ENCODE measurements around the gene ADAMTS2. TPM values are rescaled to one million over a fixed set of nuclear protein-coding genes. Genes with fewer than 3 reads are reported as not detected.

Gene ADAMTS2
- total and polyA plus RNA-seq, 2 of the 8 experiments (the other 6 are each of a cell fraction or from before 2014, with no cell fraction given), result 6.6 to 7.3 TPM

GRCh38 chr5:179346875-179347274 lies 1.6 kb upstream of the ADAMTS2 start:
- peaks cover 23% of the 10 kb centered on the region for H3K23me2 ChIP-seq (ENCODE audit: low read depth, low read length)
- H3K4ac ChIP-seq (replicated peaks; ENCODE audit: insufficient read length, low read depth, low read length), result no peak overlapping the region
- no peak overlapping the region for H2BK15ac ChIP-seq (ENCODE audit: low read length)
- peaks cover 11 to 54% (median 44%) of the 10 kb centered on the region in 4 experiments for H3K27me3 ChIP-seq (replicated peaks in 1 of 4; ENCODE audit: control insufficient read depth in 3 of 4, extremely low read depth in 1 of 4, insufficient read depth in 3 of 4, low read length in 3 of 4)
- no peak overlapping the region for H3K18ac ChIP-seq (ENCODE audit: extremely low read depth, low read length)
- TF ChIP-seq USF2 (IDR thresholded peaks at IDR 0.05; ENCODE audit: low read length), result no peak
- no peak overlapping the region for H4K8ac ChIP-seq (ENCODE audit: extremely low read depth, insufficient read depth, low read length)
- H2AFZ ChIP-seq (ENCODE audit: low read length), result no peak overlapping the region
- H2BK12ac ChIP-seq (ENCODE audit: low read depth, low read length), result no peak overlapping the region
- H3K14ac ChIP-seq (ENCODE audit: insufficient read length), result no peak overlapping the region
- no peaks in the 10 kb centered on the region for H3K36me3 ChIP-seq (ENCODE audit: control insufficient read depth in 2 of 4, insufficient read depth in 4 of 4, low read length in 3 of 4)
- FAIRE-seq (no peak), DNase-seq (ENCODE audit: low read depth in 1 of 2, low spot score in 2 of 2) (no peak)
- H3K23ac ChIP-seq (ENCODE audit: insufficient read length), result no peak overlapping the region
- H2BK120ac ChIP-seq (replicated peaks; ENCODE audit: low read depth, low read length), result no peak overlapping the region
- H3K4me3 ChIP-seq (ENCODE audit: extremely low read depth in 1 of 4, insufficient read depth in 2 of 4, low read depth in 3 of 4, low read length in 4 of 4), result no peak overlapping the region
- 85% methylated on average over 8 of the region's 8 CpGs; no CpG with 5 or more reads in 1 of the 2 experiments for WGBS, 2 experiments (ENCODE audit: extremely low coverage in 1 of 2, insufficient coverage in 1 of 2, insufficient read length in 1 of 2, insufficient replicate concordance in 2 of 2, low coverage in 1 of 2, low lambda C conversion rate in 2 of 2, missing lambda C conversion rate in 1 of 2)
- H3K56ac ChIP-seq (replicated peaks; ENCODE audit: insufficient read length, low read depth, low read length), result no peak overlapping the region
- H3K79me2 ChIP-seq (ENCODE audit: control insufficient read depth in 1 of 2, insufficient read depth in 2 of 2, low read length in 2 of 2), result no peaks in the 10 kb centered on the region
- no peak overlapping the region for H4K5ac ChIP-seq (ENCODE audit: insufficient read length, low read depth, low read length)
- H3K9ac ChIP-seq (replicated peaks in 1 of 4; ENCODE audit: extremely low read depth in 1 of 4, low read depth in 3 of 4, low read length in 3 of 4), result no peak overlapping the region
- CTCF ChIA-PET (ENCODE audit: partially characterized antibody), result interaction anchor here (0.6 to 1.8 kb wide), 3 partner anchors 12 to 147 kb away, joined by 3 to 9 read pairs (median 3); no protein-coding TSS in a partner anchor
- no peak overlapping the region for H3K4me2 ChIP-seq (ENCODE audit: insufficient read depth in 1 of 2, low read depth in 2 of 2, low read length in 2 of 2)
- H4K20me1 ChIP-seq (replicated peaks in 1 of 2; ENCODE audit: control insufficient read depth in 1 of 2, insufficient read depth in 2 of 2, low read length in 2 of 2), result peaks cover 0 to 5% of the 10 kb centered on the region in 2 experiments
- POLR2A ChIA-PET (ENCODE audit: partially characterized antibody), result no interaction called here
- no peaks in the 10 kb centered on the region for H3K79me1 ChIP-seq (ENCODE audit: low read depth, low read length)
- H3K27ac ChIP-seq (ENCODE audit: low read depth, low read length), result no peak overlapping the region
- no peak overlapping the region for H2BK5ac ChIP-seq (ENCODE audit: low read depth, low read length)
- H3K4me1 ChIP-seq (replicated peaks in 1 of 4; ENCODE audit: control insufficient read depth in 3 of 4, insufficient read depth in 4 of 4, low read length in 3 of 4), result peaks cover 3 to 15% (median 9%) of the 10 kb centered on the region in 4 experiments
- no peaks in the 10 kb centered on the region for H3K9me3 ChIP-seq (ENCODE audit: insufficient read depth in 2 of 2, low read depth in 1 of 2, low read length in 1 of 2)
- H2AK5ac ChIP-seq (ENCODE audit: low read depth, low read length), result no peak overlapping the region
- H2BK20ac ChIP-seq (ENCODE audit: low read length), result no peak overlapping the region
- H4K91ac ChIP-seq (replicated peaks; ENCODE audit: insufficient read length, low read length), result no peak overlapping the region
